GM12801 (cell line): Measurements from ENCODE around the gene CTSO.

Experiments used
- CTCF ChIP-seq: IDR thresholded peaks from one replicate; pipeline ENCODE4 v1.5.1; 2011; ENCODE audit warnings: control low read depth; ENCODE audit not compliant: insufficient read length; ENCODE audit errors: extremely low read depth

Gene CTSO

DNA sequence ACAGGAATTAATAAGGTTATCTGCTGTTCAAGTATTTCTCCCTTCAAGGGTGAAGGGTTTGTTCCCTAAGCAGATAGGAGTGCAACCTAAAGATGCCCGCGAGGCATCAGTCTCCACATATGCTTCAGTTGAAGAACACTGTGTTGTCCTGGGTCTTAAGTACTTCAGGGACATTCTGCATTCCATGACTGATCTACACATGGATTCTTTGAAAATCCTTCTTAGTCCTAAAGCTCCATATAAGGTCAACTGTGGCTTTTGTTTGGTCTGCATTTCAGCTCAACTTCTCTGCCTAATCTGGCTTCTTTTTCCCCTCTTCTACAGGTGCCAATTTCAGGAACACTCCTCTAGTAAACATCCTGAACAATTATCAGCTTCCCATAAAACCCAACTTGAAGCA, 21.8 kb upstream of the CTSO start:
- TF ChIP-seq CTCF, result no peak

DNA sequence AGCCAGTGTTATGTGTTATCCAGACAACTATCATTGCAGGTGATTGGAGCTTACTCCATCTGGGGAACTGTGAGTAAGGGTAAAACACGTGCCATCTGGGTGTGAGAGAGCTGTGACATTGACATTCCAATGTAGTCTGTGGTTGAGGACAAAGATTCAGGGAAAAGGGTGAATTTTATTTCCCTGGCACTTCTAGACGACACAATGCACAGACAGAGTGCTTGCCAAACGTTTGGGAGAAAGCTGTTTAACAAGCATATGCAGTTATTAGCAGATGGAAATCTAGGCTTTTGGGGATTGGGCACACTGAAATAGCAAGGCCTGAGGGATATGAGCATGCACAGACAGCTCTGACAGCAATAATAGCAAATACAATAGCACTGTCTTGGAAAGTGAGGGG, 21.3 kb upstream of the CTSO start:
- TF ChIP-seq CTCF, result no peak

DNA sequence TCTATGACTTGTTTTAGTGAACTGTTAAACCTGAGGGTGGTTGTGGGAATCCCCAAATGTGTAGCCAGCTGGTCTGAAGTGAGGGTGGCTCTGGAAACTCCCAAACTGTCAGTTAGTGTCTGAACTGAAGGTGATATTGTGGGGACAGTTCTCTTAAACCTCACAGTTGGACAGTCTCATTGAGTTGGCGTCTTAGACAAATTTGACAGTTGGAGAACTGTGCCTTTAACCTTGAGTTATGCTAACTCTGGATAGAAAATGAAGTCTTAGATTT, 20.7 kb upstream of the CTSO start:
- TF ChIP-seq CTCF, result no peak

DNA sequence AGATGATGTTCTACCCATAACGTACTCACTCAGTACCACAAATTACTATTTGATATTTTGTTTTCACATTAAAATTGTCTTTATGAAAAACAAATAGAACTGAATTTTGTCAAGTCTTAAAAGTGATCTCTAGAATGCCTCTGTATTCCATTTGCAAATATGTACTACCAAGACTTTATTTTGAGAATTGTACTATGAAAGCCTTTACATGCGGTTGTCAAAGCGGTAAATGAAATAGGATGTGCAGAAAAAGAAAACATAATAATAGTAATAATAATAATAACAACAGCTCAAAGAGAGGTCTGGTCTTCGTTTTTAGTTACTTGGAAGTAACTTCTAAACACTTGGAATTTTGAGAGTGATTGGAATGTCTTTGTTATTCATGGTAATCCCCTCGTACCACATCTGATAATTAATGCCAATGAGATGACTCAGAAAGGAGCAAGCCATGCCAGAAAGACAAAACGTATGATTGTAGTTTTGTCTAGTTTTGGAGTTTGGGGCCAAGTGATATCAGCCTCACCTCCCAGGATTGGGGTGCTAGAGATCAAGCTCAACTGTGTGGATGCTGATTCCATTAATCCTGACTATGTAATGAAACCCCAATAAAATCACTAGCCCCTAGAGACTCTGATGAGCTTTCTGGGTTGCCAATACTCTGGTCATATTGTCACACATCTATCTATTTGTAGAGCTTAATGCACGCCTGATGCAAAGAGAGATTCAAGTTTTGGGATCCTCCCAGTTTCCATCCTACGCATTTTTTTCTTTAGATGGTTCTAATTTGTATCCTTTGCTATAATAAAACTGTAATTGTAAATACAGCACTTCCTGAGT, 20.2 kb upstream of the CTSO start:
- TF ChIP-seq CTCF, result no peak

- TF ChIP-seq CTCF, result no peak
Observed at GRCh38 chr4:155972098-155972497, 18.4 kb upstream of the CTSO start.

DNA sequence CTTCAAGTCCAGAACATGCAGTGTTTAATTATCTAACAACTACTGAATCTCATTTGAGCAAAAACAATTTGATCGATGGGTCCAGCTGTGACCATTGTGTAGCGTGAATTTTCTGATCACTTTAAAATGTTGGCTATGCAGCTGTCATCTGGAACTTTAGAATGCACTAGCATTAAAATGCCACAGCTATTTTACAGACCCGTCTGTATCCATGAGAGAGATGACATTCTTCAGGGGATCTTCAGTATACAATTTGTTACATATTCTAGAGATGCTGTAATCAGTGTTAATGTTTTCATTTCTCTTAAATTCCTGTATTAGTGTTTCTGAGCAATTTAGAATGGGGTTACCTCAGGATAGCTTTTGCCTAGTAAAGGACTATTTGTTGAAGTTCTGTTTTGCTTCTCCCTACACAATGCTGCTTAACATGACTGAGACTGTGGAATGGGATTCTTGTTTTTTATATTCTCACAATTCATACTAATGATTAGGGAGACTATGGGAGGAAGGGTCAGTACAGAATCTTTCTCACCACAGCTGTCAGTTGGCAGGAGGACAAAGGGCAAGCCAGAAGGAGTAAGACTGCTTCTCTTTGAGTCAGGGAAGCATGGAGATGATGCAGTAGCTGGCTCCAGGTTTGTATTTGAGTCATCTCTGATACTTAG, 13.2 kb upstream of the CTSO start:
- TF ChIP-seq CTCF, result no peak

DNA sequence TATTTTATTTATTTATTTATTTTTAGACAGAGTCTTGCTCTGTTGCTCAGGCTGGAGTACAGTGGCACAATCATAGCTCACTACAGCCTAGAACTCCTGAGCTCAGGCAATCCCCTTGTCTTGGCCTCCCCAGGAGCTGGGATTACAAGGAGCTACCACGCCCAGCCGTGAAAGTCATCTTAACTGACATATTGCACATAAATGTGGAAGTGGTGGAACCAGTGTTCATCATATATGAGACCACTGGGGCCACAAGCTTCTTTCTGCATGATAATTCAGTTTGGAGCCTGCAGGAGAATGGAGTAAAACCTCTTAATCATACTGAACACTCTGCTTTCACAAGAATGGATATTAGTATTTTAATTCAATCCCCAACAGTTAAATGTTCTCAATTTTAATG, 12.5 kb upstream of the CTSO start:
- no peak for TF ChIP-seq CTCF
